Gastroesophageal sphincter (tissue), 4 donors: ENCODE measurements around the gene UBE4A. TPM values are rescaled to one million over a fixed set of nuclear protein-coding genes. Genes with fewer than 3 reads are reported as not detected.

Experiments used
- ATAC-seq: fragments of 150-250 bp; one replicate; pipeline ENCODE4 v1.9.1; 2016; ENCODE audit warnings: mild to moderate bottlenecking, moderate library complexity
- H3K27ac ChIP-seq, 4 donors: fragments of 200-600 bp; sonication (generic) in 3 of 4; 1 replicate in 3 of 4; 2 replicates in 1 of 4; pipeline ENCODE4 v1.5.1; 2016 to 2019
- H3K27me3 ChIP-seq: fragments of 200-600 bp; sonication (generic); one replicate; pipeline ENCODE4 v1.5.1; 2019
- H3K36me3 ChIP-seq, 2 donors: fragments of 200-600 bp; sonication (generic); one replicate each; pipeline ENCODE4 v1.5.1; 2019; ENCODE audit warnings: control low read depth in 1 of 2
- H3K4me1 ChIP-seq, 3 donors: fragments of 200-600 bp; sonication (generic); 1 replicate in 2 of 3; 2 replicates in 1 of 3; pipeline ENCODE4 v1.5.1; 2016 to 2019; ENCODE audit warnings: control low read depth in 2 of 3
- H3K4me3 ChIP-seq, 2 donors: fragments of 200-600 bp; sonication (generic); one replicate each; pipeline ENCODE4 v1.5.1; 2019; ENCODE audit warnings: mild to moderate bottlenecking in 1 of 2, moderate library complexity in 1 of 2
- H3K9me3 ChIP-seq, 3 donors: fragments of 200-600 bp; sonication (generic); one replicate each; pipeline ENCODE4 v1.5.1; 2017 to 2019; ENCODE audit warnings: control low read depth in 2 of 3
- CTCF ChIP-seq, 4 experiments: fragments of 200-600 bp in 2 of 4; fragments of 450-650 bp in 2 of 4; sonication (generic) in 1 of 4; IDR thresholded peaks; one replicate each; pipeline ENCODE4 v1.5.1; 2017 to 2019; ENCODE audit warnings: antibody characterized with exemption in 4 of 4, mild to moderate bottlenecking in 2 of 4, moderate library complexity in 2 of 4
- EP300 ChIP-seq: sonication (generic); formaldehyde crosslinking; IDR thresholded peaks from one replicate; pipeline ENCODE4 v1.6.1; 2017; ENCODE audit warnings: antibody characterized with exemption, mild to moderate bottlenecking
- POLR2A ChIP-seq, 2 donors: fragments of 450-650 bp; IDR thresholded peaks; one replicate each; pipeline ENCODE4 v1.6.1; 2017; ENCODE audit warnings: antibody characterized with exemption in 2 of 2, mild to moderate bottlenecking in 2 of 2, moderate library complexity in 1 of 2
- POLR2AphosphoS5 ChIP-seq: sonication (generic); formaldehyde crosslinking; IDR thresholded peaks from one replicate; pipeline ENCODE4 v1.6.1; 2017; ENCODE audit warnings: antibody characterized with exemption
- WGBS, 2 donors: methylation state at CpG; one replicate each; pipeline ENCODE4 v1.1.5; 2018; ENCODE audit warnings: low coverage in 1 of 2; 5-methylcytosine and 5-hydroxymethylcytosine counted together
- small RNA-seq, 4 donors: library from RNA; depleted of rRNA; stranded (forward); fragments of <200 nt; gene quantifications; one replicate each; pipeline ENCODE3, GENCODE V24; 2016
- total RNA-seq, 4 donors: library from RNA; depleted of rRNA; stranded (reverse); fragments of >200 nt; gene quantifications; one replicate each; pipeline ENCODE4 v1.1.0, GENCODE V29; 2016

UBE4A gene
- total RNA-seq, 4 donors from 2014 or later = 37.3 to 44.6 (median 42.8) TPM

GRCh38 chr11:118447423-118447822, 88.0 kb downstream of the UBE4A start:
- Histone ChIP-seq H3K9me3 (no peaks in the 10 kb centered on the region), H3K4me1 (peaks cover 5 to 54% (median 12%) of the 10 kb centered on the region in 3 donors), H3K27me3 (no peaks in the 10 kb centered on the region), H3K36me3 (peaks cover 0 to 4% of the 10 kb centered on the region in 2 donors), H3K27ac (no peak overlapping the region), H3K4me3 (no peak overlapping the region)
- no peak for TF ChIP-seq POLR2A (IDR thresholded peaks at IDR 0.05)
- no peak for TF ChIP-seq EP300
- TF ChIP-seq POLR2AphosphoS5 = no peak
- no peak for TF ChIP-seq CTCF (IDR thresholded peaks at IDR 0.05)
- WGBS, 2 donors = 83 to 91% methylated on average over 4 of the region's 4 CpGs
- no peak for ATAC-seq

- no peak for ATAC-seq
- H3K27me3 ChIP-seq = no peaks in the 10 kb centered on the region
- H3K4me3 ChIP-seq = no peak overlapping the region
- H3K9me3 ChIP-seq = no peaks in the 10 kb centered on the region
- H3K4me1 ChIP-seq = peaks cover 0 to 45% (median 6%) of the 10 kb centered on the region in 3 donors
- H3K27ac ChIP-seq = no peak overlapping the region
- H3K36me3 ChIP-seq = peaks cover 0 to 6% of the 10 kb centered on the region in 2 donors
- no peak for TF ChIP-seq POLR2A (IDR thresholded peaks at IDR 0.05)
- TF ChIP-seq CTCF (IDR thresholded peaks at IDR 0.05) = no peak
- TF ChIP-seq EP300 = no peak
- TF ChIP-seq POLR2AphosphoS5 = no peak
Observed at GRCh38 chr11:118448294-118448693, 88.9 kb downstream of the UBE4A start.

Small RNAs within 50 kb of the gene (small RNA-seq; reads per million reads assigned to genes)
- gene AP001582.1 = 0 reads per million in 4 donors

Other genes starting within 250 kb of the UBE4A start
- gene SCN4B, start 206.8 kb upstream of the UBE4A start, total RNA-seq = 1 to 10 TPM; 2.7 to 5.8 (median 3.8) TPM
- 1 to 10 TPM in 1 of 4 donors, under 1 TPM in 3; 0.25 to 1.0 (median 0.49) TPM for gene SCN2B, start 183.0 kb upstream of the UBE4A start, total RNA-seq
- 1 to 10 TPM in 3 of 4 donors, under 1 TPM in 1; 0.58 to 5.7 (median 2.4) TPM for gene JAML, start 134.6 kb upstream of the UBE4A start, total RNA-seq
- 1 to 10 TPM in 1 of 4 donors, under 1 TPM in 3; 0.54 to 3.8 (median 0.65) TPM for gene MPZL3, start 107.2 kb upstream of the UBE4A start, total RNA-seq
- gene MPZL2, start 95.3 kb upstream of the UBE4A start, total RNA-seq = 10 to 100 TPM in 3 of 4 donors, 1 to 10 TPM in 1; 8.7 to 57.0 (median 12.1) TPM
- gene CD3E, start 54.9 kb upstream of the UBE4A start, total RNA-seq = 1 to 10 TPM in 1 of 4 donors, under 1 TPM in 2, not detected in 1; 0.77 to 2.8 (median 0.78) TPM
- 1 to 10 TPM in 3 of 4 donors, not detected in 1; 1.5 to 1.8 (median 1.7) TPM for gene CD3D, start 16.9 kb upstream of the UBE4A start, total RNA-seq
- gene CD3G, start 15.3 kb upstream of the UBE4A start, total RNA-seq = 1 to 10 TPM in 1 of 4 donors, under 1 TPM in 2, not detected in 1; 0.10 to 1.3 (median 0.46) TPM
- gene ATP5MG, start 42.0 kb downstream of the UBE4A start, total RNA-seq = 10 to 100 TPM; 59.8 to 79.4 (median 70.2) TPM
- gene KMT2A, start 76.9 kb downstream of the UBE4A start, total RNA-seq = 100 to 1,000 TPM in 1 of 4 donors, 10 to 100 TPM in 3; 42.3 to 116 (median 74.8) TPM
- gene TTC36, start 167.9 kb downstream of the UBE4A start, total RNA-seq = 1 to 10 TPM in 3 of 4 donors, under 1 TPM in 1; 0.81 to 5.6 (median 3.3) TPM
- gene TMEM25, start 171.6 kb downstream of the UBE4A start, total RNA-seq = 10 to 100 TPM; 36.9 to 57.1 (median 51.8) TPM
- 10 to 100 TPM; 23.5 to 30.8 (median 27.7) TPM for gene IFT46, start 206.3 kb downstream of the UBE4A start, total RNA-seq
- 100 to 1,000 TPM in 3 of 4 donors, 10 to 100 TPM in 1; 84.9 to 141 (median 128) TPM for gene ARCN1, start 212.8 kb downstream of the UBE4A start, total RNA-seq
- gene PHLDB1, start 248.0 kb downstream of the UBE4A start, total RNA-seq = 100 to 1,000 TPM in 2 of 4 donors, 10 to 100 TPM in 2; 45.8 to 144 (median 101) TPM